AG20443 (cell line): ENCODE measurements around the gene RILPL2.
"Not testable (repeated sequence)": the region's sequence is repeated elsewhere in the genome, so short reads cannot be mapped to it uniquely, and the experiment has no call there.

Experiments
- DNase-seq: peaks from one replicate; pipeline ENCODE4 v3.0.0; 2012; ENCODE audit warnings: low spot score, mixed read lengths

The RILPL2 gene, protein sequence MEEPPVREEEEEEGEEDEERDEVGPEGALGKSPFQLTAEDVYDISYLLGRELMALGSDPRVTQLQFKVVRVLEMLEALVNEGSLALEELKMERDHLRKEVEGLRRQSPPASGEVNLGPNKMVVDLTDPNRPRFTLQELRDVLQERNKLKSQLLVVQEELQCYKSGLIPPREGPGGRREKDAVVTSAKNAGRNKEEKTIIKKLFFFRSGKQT

DNA sequence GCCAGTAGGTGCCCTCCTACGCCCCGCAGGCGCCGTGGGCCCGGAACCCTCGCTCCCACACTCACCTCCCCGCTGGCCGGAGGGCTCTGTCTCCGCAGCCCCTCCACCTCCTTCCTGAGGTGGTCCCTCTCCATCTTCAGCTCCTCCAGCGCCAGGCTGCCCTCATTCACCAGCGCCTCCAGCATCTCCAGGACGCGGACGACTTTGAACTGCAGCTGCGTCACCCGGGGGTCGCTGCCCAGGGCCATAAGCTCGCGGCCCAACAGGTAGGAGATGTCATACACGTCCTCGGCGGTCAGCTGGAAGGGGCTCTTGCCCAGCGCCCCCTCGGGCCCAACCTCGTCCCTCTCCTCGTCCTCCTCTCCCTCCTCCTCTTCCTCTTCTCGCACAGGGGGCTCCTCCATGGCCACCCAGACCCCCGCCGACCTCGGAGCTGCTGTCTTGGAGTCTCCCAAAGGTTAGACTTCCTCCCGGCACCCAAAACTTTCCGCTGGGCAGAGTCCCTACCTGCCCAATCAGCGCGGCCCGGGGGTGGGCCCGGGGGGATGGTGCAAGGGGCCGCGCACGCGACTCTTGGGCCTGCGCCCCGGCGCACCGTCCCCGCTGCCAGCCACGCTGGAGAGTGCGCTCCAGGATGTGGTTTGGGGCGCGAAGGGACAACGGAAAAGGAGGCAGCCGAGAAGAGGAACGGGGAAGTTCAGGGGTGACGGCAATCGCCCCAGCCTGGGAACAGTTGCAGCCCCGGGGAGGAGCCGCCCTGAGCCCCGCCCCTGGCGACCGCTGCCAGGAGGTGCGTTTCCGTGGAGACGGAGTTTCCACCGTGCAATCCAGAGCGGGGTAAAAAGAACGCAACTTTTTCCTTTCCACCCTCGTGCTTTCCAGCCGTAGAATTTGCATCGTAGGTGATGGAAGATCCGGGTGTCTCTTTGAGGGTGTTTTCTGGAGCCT, at the start of gene RILPL2:
TSS of gene RILPL2 (minus strand) at position 668 of the 948 bp plus-strand sequence. CDS start at position 404, 264 bp downstream.
- peak; percentile 96 for DNase-seq

DNA sequence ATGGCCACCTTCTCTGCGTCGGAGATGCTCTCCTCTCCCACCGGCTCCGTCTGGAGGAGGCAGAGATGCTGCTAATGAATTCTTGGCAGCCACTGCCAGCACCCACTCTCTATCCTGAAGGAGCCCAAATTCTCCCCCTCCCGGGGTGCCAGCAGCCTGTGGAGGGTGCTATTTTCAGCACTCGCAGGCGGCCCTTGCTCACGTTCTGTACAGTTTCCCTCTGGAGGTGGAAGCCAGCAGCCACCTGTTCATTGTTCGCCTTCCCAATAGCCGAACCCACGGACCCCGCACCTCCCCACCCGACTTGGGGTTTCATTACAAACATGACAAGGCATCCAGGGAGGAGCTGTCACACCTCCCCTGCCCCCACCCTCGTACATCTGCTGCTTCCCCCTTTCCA, 49.3 kb upstream of the RILPL2 start:
- no peak for DNase-seq

DNA sequence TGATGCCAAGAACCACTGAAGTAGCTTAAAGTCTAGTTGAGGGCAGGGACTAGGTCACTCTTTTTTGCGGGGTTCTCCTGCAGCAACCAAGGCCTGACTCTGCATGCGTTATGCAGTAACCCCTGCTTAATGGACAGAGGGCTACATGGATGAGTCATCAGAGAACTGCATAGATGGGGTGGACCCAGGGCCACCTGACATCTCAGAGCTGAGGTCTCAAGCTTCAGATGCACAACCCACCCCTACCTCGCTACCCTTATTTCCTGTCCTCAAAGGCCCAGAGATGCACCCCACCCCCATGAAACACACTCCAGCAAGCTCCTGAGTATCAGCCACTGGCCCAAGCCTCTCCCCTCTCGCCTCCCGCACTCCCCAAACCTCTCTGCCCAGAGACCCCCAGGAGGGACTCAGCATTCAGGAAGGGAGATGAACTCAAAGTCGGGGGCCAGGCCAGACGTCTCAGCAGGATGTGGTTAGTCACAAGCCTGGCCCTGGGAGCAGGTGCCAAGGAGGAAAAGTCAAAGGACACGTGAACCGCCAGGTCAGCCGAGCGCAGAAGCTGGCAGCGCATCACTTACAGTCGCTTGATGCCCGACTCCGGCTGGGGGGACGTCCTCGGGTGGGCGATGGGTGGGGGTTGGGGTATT, 47.2 kb upstream of the RILPL2 start:
- no peak for DNase-seq

DNA sequence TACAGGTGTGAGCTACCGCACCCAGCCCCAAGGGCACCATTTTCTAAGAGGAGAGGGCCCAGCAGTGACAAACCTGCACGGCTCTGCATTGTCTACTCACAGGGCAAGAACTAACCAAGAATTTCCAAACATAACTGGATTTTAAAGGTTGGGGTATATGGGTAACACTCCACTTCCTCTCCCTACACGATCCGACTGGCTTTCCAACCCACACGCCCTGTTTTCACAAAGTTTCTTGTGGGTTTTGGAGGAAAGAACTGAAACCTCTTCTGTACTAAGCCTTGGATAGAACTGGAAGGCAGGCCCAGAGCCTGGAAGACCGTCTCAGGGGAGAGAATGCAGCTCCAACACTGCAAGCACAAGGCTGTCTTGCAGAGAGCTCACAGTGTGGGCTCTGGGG, 46.4 kb upstream of the RILPL2 start:
- DNase-seq, result no peak

DNA sequence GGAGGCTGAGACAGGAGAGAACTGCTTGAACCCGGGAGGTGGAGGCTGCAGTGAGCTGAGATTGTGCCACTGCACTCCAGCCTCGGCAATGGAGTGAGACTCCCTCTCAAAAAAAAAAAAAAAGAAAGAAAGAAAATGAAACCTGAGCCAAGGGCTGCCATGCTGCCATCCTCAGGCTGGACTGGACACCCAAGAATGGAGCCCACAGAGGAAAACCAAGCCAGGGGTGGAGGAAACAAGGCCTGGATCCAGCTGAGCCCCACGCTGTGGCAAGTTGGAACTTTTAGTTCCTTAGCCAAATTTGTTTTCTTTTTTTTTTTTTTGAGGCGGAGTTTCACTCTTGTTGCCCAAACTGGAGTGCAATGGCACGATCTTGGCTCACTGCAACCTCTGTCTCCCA, 44.8 kb upstream of the RILPL2 start:
- DNase-seq, result not testable (repeated sequence)

DNA sequence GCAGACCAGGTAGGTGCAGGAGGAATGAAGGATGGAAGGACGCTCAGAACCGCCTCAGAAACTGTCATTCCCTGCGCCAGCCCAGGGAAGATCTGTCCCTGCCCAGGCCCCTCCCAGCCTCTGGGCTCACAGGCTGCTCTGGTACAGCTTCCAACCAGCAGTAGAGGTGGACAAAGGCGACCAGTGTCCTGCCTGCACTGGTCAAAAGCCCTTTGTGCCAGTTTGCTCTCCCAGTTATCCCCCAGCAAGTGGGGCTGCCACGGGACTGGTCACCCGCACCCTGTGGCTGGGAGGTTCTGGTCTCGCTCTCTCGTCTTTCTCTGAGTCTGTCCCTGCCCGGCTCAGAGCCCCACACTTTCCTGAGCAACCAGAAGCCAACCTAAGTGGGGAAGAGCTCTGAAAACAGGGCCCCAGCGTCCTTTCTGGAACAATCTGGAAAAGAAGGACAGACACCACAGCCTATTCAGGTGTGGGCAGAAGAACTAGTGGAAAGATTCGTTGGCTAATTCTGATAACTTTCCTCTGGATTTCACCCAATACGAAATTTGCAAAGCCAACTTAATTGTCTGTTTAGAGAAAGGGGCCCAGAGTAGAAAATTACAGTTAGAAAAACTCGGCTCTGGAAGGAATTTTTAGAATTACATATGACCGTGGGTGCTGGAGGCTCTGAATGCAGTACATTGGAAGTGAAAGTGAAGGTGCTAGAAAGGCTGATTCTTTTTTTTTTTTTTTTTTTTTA, 43.1 kb upstream of the RILPL2 start:
- no peak for DNase-seq

DNA sequence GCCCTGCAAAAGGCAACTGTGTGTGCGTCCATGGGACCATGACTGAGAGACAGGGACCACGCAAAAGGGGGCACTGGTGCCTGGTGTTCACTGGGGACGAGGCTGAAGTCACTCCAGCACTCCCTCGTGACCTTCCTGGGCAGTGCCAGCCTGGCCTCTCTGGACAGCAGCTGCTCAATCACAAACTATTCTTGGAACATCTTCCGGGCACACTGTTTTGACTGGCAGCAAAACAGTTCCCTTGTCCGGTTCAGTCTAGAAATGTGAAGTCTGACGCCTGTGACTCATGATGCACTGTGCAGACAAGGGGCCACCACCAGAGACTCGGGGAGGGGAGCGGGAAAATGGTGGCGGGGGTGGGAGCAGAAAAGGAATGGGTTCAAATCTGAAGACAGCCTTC, 42.3 kb upstream of the RILPL2 start:
- DNase-seq, result peak; percentile 37

DNA sequence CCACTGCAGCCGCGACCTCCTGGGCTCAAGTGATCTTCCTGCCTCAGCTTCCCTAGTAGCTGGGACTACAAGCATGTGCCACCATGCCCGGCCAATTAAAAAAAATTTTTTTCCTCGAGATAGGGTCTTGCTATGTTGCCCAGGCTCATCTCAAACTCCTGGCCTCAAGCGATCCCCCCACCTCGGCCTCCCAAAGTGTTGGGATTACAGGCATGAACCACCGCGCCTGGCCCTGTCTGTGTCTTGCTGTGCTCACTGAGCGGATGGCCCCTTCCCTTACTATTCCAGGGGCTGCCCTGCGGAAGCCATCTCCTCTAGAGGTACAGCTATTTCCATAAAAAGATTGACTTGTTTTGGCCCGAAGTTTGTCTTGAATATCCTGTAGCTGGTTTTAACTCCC, 41.6 kb upstream of the RILPL2 start:
- DNase-seq, result no peak

DNA sequence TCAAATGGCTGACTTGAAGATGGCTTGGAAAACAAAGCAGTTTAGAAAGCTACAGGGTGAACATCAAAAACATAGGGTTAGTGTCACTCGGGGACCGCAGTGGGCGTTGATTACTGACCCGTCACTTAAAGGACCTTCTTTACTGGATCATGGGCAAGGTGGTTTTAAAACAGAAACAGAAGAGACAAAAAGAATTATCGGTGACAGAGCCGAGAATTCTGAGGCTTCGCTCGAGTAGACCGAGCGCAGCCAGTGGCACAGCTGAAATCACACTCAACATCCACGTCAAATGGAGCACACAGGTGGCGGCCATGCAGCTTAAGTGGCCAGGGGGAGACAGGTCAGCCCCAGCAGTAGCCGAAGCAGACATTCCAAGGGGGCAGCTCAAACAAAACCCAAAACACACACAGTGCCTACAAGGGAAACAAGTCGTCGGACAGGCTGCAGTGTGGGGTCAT, 38.8 kb upstream of the RILPL2 start:
- no peak for DNase-seq

DNA sequence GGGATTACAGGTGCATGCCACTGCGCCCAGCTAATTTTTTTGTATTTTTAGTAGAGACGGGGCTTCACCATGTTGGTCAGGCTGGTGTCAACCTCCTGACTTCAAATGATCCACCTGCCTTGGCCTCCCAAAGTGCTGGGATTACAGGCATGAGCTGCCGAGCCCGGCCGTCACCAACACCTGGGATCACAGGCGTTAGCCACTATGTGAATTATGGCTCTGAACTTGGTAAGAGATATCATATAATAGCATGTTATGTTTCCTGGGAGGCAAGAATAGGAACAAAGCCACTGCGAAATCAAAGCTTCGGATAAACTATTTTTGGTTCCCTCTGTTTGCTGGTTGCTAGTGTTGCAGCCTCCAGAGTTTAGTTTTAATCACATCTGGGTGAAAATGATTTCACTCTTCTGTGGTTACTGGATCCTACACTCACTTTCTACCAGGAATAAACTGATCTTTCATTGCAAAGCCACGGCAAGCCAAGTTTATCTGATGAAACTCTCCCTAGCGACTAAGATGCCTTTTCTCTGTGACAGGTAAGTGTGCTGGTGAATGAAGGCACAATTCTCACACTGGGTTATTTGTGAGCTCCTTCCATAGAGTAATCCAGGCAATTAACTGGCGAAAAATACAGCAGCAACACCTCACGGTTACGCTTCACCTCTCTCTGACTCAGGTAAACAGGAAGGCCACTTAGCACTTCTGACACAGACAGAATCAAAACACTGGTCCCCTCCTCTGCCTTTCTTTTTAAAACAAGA, 38.2 kb upstream of the RILPL2 start:
- DNase-seq, result no peak

DNA sequence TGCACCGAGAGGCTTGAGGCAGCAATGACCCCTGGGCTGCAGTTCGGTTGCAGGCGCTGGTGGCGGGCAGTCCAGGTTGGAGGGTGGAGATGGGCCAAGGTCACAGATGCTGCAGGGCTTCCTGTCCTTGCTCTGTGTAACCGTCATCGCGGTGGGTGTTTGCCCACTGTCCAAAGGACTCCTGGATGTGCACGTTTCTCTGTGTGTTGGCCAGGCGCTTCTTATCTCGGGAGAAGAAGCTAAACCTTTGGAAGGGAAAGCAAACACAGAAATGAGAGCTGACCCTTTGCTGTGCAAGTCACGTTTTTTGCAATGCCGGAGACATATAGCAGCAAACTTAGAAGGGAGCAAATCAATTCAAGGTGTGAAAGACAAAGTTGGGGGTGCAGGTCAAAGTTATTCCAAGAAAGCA, 36.0 kb upstream of the RILPL2 start:
- no peak for DNase-seq

DNA sequence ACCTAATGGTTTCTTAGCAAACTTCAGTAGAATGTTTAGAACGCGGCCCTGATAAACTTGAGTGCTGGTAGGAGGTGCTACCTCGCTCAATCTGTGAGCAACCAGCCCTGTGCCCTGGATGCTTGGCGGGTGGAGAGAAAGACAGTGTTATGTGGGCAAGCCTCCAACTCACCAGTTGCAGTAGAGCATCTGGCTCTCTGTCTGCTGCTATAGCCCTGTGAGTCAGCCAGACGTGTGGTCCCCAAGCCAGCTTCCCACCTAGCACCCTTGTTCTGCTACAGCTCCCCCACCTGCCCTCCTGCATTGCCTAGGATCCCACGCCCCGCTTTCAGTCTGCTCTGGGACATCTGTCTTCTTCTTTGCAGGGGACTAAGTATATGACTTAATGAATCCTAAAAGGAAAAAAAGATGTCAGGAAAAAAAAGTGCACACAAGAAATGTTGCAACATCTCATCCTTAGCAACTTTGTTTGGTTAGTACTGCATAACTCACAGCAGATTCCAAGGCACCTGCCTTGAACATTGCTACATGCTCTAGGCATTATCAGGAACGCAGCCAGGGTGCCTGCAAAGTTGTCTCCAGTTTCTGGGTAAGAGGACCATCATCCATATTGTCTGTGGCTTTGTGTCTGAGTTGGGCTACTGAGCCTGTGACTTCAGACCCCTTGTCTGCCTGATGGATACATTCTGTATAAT, 35.0 kb upstream of the RILPL2 start:
- DNase-seq, result peak; percentile 68

DNA sequence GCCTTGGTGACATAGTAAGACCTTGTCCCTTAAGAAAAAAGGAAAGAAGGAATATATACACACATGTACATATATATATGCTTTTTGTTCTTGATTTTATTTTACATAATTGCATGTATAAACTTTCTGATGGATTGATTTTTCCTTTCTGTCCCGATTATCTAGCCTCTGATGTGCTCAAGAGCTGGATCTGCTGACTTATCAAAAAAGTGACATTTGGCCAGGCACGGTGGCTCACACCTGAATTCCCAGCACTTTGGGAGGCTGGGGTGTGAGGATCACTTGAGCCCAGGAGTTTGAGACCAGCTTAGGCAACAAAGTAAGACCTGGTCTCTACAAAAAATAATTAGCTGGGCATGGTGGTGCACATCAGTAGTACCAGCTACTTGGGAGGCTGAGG, 33.5 kb upstream of the RILPL2 start:
- DNase-seq, result no peak

DNA sequence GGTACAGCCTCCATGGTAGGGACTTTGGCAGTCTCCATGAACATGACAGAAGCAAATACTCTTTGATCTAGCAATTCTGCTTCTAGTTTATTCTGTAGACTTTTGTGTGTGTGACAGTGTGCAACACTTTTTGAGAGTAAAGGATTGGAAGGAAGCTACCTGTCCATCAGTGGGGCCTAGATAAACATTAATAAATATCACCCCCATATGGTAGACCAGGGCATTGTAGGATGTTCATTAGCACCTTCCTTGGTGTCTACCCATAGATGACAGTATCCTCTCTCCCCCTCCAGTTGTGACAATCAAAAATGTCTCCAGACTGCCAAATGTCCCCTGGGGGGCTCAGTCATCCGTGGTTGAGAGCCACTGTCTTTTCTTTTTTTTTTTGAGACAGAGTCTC, 32.3 kb upstream of the RILPL2 start:
- DNase-seq, result peak; percentile 7

DNA sequence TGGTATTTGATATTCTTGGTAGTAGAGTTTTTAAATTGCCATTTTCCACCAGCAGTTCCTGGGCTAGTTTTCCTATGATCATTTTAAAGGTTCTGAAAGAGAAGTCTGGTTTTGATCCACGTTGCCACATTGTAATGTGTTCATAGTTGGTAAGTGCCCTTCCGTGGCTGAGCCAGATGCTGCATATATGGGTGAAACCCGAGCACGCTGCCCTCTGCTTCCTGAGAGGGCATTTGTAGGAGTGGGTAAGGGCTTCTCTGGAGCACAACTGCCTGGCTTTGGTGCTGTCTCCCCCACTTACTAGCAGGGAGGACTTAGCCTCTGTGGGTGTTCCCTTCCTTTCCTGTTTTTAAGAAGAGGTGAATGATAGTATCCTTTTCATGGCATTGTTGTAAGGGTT, 28.6 kb upstream of the RILPL2 start:
- no peak for DNase-seq

DNA sequence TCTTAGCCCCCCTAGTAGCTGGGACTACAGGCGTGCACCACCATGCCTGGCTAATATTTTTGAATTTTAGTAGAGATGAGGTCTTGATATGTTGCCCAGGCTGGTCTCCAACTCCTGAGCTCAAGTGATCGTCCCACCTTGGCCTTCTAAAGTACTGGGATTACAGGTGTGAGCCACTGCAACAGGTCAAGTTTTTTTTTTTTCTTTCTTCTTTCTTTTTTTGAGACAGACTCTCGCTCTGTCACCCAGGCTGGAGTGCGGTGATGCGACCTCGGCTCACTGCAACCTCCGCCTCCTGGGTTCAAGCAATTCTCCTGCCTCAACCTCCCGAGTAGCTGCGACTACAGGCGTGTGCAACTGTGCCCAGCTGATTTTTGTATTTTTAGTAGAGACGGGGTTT, 26.7 kb upstream of the RILPL2 start:
- not testable (repeated sequence) for DNase-seq

DNA sequence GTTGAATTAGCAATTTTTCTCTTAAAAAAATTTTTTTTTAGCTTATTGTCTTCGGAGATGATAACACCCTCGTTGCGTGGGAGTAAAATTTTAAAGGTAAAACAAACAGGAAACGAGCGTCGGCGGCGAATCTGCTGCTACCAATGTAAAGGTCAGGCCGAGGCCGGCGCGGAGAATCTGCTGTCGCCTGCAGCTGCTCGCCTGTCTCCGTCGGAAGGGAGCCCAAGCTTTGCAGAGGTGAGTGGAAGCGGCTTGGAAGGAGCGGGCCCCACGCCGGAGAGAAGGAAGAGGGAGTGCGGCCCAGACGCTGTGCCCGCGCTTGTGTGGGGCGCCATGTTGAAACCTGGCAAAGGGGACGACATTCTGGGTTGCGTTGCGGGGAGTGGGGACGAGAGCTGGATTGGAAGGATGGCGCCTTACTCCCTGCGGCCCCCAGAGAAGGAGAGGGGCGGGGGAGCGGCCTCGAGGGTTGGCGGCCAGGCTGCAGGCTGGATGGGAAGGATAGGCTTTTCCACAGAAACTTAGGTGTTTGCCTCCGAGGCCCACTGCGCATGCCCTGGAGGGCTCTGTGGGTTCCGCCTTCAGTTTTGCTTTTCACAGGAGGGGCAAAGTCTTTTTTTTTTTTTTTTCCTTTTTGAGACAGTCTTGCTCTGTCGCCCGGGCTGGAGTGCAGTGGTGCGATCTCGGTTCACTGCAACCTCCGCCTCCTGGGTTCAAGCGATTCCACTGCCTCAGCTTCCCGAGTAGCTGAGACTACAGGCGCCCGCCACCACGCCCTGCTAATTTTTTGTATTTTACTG, 21.7 kb upstream of the RILPL2 start, which contains the start of gene SNRNP35:
TSS of gene SNRNP35 (plus strand) at position 160 of the 800 bp plus-strand sequence. CDS start 7,402 bp downstream, outside the sequence.
- DNase-seq, result peak; percentile 93

DNA sequence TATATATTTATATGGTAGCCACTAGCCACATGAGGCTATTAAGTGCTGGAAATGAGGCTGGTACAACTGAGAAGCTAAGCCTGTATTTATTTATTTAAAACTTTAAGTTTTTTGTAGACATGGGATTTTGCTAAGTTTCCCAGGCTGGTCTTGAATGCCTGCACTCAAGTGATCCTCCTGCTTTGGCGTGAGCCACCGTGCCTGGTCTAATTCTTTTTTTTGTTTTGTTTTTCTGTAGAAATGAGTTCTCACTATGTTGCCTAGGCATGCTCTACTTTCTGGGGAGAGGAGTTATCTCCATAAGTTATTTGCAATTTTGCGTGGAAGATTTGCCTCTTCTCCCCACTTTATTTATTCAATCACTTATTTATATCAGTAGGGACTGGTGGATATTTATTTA, 16.7 kb upstream of the RILPL2 start:
- no peak for DNase-seq

DNA sequence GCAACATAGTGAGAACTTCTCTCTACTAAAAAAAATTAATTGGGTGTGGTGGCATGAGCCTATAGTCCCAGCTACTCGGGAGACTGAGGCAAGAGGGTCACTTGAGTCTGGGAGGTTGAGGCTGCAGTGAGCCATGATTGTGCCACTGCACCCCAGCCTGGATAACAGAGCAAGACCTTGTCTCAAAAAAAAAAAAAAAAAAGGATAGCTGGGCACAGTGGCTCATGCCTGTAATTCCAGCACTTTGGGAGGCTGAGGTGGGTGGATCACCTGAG, 15.7 kb upstream of the RILPL2 start:
- DNase-seq, result not testable (repeated sequence)

DNA sequence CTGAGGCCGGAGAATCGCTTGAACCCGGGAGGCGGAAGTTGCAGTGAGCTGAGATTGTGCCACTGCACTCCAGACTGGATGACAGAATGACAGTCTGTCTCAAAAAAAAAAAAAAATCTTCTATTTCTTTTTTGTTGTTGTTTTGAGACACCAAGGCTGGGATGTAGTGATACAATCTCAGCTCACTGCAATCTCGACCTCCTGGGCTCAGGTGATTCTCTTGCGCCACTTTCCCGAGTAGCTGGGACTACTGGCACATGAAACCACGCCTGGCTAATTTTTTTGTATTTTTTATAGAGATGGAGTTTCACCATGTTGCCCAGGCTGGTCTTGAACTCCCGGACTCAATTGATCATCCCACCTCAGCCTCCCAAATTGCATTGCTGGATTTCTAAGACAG, 14.2 kb upstream of the RILPL2 start:
- no peak for DNase-seq
